SK-N-SH (cell line): Measurements from ENCODE around the gene RPS19. TPM values are rescaled to one million over a fixed set of nuclear protein-coding genes. Genes with fewer than 3 reads are reported as not detected.

Source experiments
- CTCF ChIA-PET: fragments of 300-600, 350-600 bp; formaldehyde crosslinking; extraction: SDS; loops from one replicate; lab custom pipeline; 2021; lab: Yijun Ruan, JAX
- POLR2A ChIA-PET: fragments of 350-600 bp; sonication (Branson Sonifier 250); formaldehyde crosslinking; extraction: SDS; loops from one replicate; lab custom pipeline; 2020; ENCODE audit warnings: antibody characterized with exemption, inconsistent platforms; lab: Yijun Ruan, JAX
- DNase-seq: peaks from one replicate; pipeline ENCODE4 v3.0.0; 2012
- H2AFZ ChIP-seq: fragments of 200-600 bp; sonication (generic); 2 replicates; pipeline ENCODE4 v1.8.1; 2016; ENCODE audit warnings: antibody characterized with exemption, mild to moderate bottlenecking, low read depth
- H3F3A ChIP-seq: fragments of 200-600 bp; sonication (generic); replicated peaks from 2 replicates; pipeline ENCODE3; 2016; ENCODE audit warnings: antibody characterized with exemption, mild to moderate bottlenecking; ENCODE audit not compliant: insufficient read depth
- H3K27ac ChIP-seq, 2 experiments: fragments of 200-500 bp in 1 of 2; fragments of 200-600 bp in 1 of 2; sonication (Bioruptor generic) in 1 of 2; sonication (generic), shearing (Covaris generic) in 1 of 2; 2 replicates each; pipeline versions ENCODE4 v1.5.1 to v1.6.1; 2014 to 2016; ENCODE audit warnings: low read depth in 2 of 2, inconsistent platforms in 1 of 2, low read length in 1 of 2, mild to moderate bottlenecking in 1 of 2, mixed read lengths in 1 of 2
- H3K27me3 ChIP-seq: fragments of 200-600 bp; sonication (generic), shearing (Covaris generic); 2 replicates; pipeline ENCODE4 v1.6.1; 2016; ENCODE audit warnings: mixed run types; ENCODE audit not compliant: insufficient read depth
- H3K36me3 ChIP-seq, 2 experiments: fragments of 200-500 bp in 1 of 2; fragments of 200-600 bp in 1 of 2; sonication (Bioruptor generic) in 1 of 2; sonication (generic) in 1 of 2; replicated peaks in 1 of 2; 2 replicates each; pipeline versions ENCODE3 to v1.5.1; 2014 to 2016; ENCODE audit warnings: low read length in 1 of 2, mild to moderate bottlenecking in 1 of 2; ENCODE audit not compliant: insufficient read depth in 2 of 2, control insufficient read depth in 1 of 2
- H3K4me1 ChIP-seq, 2 experiments: fragments of 200-500 bp in 1 of 2; fragments of 200-600 bp in 1 of 2; sonication (Bioruptor generic) in 1 of 2; sonication (generic), shearing (Covaris generic) in 1 of 2; 2 replicates each; pipeline versions ENCODE4 v1.5.1 to v1.6.1; 2014 to 2016; ENCODE audit warnings: low read depth in 1 of 2, low read length in 1 of 2, mixed run types in 1 of 2; ENCODE audit not compliant: insufficient read depth in 2 of 2, control insufficient read depth in 1 of 2
- H3K4me2 ChIP-seq: fragments of 200-600 bp; sonication (generic), shearing (Covaris generic); 2 replicates; pipeline ENCODE4 v1.6.1; 2017; ENCODE audit warnings: mixed run types
- H3K4me3 ChIP-seq, 2 experiments: fragments of 200-500 bp in 1 of 2; fragments of 200-600 bp in 1 of 2; sonication (Bioruptor generic) in 1 of 2; sonication (generic), shearing (Covaris generic) in 1 of 2; 2 replicates each; pipeline versions ENCODE4 v1.5.1 to v1.8.1; 2014 to 2016; ENCODE audit warnings: low read depth in 2 of 2, inconsistent platforms in 1 of 2, low read length in 1 of 2, mild to moderate bottlenecking in 1 of 2, mixed read lengths in 1 of 2, moderate library complexity in 1 of 2
- H3K79me2 ChIP-seq: fragments of 200-600 bp; sonication (generic); 2 replicates; pipeline ENCODE4 v1.8.1; 2017; ENCODE audit warnings: mild to moderate bottlenecking; ENCODE audit not compliant: insufficient read depth
- H3K9ac ChIP-seq: fragments of 200-600 bp; sonication (generic); 2 replicates; pipeline ENCODE4 v1.6.1; 2017; ENCODE audit warnings: mixed run types
- H3K9me2 ChIP-seq: fragments of 200-600 bp; sonication (generic); 2 replicates; pipeline ENCODE4 v1.6.1; 2017; ENCODE audit warnings: mixed run types
- H3K9me3 ChIP-seq: fragments of 200-600 bp; sonication (generic); 2 replicates; pipeline ENCODE4 v1.6.1; 2017; ENCODE audit warnings: mixed run types, mild to moderate bottlenecking, moderate library complexity
- H4K20me1 ChIP-seq: fragments of 200-600 bp; sonication (generic); 2 replicates; pipeline ENCODE4 v1.6.1; 2017; ENCODE audit warnings: mild to moderate bottlenecking, mixed run types; ENCODE audit not compliant: insufficient read depth
- CHD2 ChIP-seq: fragments of 150-350 bp; IDR thresholded peaks from 2 replicates; pipeline ENCODE4 v1.6.1; 2018; ENCODE audit warnings: low read length; ENCODE audit not compliant: partially characterized antibody
- ELF1 ChIP-seq: IDR thresholded peaks from 2 replicates; pipeline ENCODE4 v1.4.0; 2012
- EZH2phosphoT487 ChIP-seq: fragments of 200-600 bp; sonication (generic); IDR thresholded peaks from 2 replicates; pipeline ENCODE4 v1.6.1; 2017; ENCODE audit warnings: low read depth, mixed run types, mild to moderate bottlenecking, antibody characterized with exemption, moderate library complexity, borderline replicate concordance
- FOSL2 ChIP-seq: IDR thresholded peaks from 2 replicates; pipeline ENCODE4 v1.4.0; 2012; ENCODE audit warnings: low read depth, mild to moderate bottlenecking, moderate library complexity, borderline replicate concordance
- FOXM1 ChIP-seq: IDR thresholded peaks from 2 replicates; pipeline ENCODE4 v1.4.0; 2012; ENCODE audit warnings: low read depth, mild to moderate bottlenecking
- GABPA ChIP-seq: IDR thresholded peaks from 2 replicates; pipeline ENCODE4 v1.4.0; 2012; ENCODE audit warnings: low read depth, mild to moderate bottlenecking
- GATA2 ChIP-seq: sonication (generic); formaldehyde crosslinking; IDR thresholded peaks from 2 replicates; pipeline ENCODE4 v1.5.0; 2020; ENCODE audit warnings: mild to moderate bottlenecking, missing genetic modification reagents
- JUND ChIP-seq: IDR thresholded peaks from 2 replicates; pipeline ENCODE4 v1.4.0; 2012
- MXI1 ChIP-seq: IDR thresholded peaks from 2 replicates; pipeline ENCODE4 v1.6.1; 2012; ENCODE audit warnings: mild to moderate bottlenecking, low read depth, low read length, improper control_type of control experiment
- NRF1 ChIP-seq: IDR thresholded peaks from 2 replicates; pipeline ENCODE4 v1.6.1; 2012; ENCODE audit warnings: low read depth, mild to moderate bottlenecking, low read length
- POLR2AphosphoS5 ChIP-seq: IDR thresholded peaks from 2 replicates; pipeline ENCODE4 v1.6.1; 2012; ENCODE audit warnings: low read depth, low read length
- RFX5 ChIP-seq: IDR thresholded peaks from 2 replicates; pipeline ENCODE4 v1.6.1; 2012; ENCODE audit warnings: mild to moderate bottlenecking, improper control_type of control experiment, low read length
- TCF12 ChIP-seq: IDR thresholded peaks from 2 replicates; pipeline ENCODE4 v1.4.0; 2012
- TEAD4 ChIP-seq: IDR thresholded peaks from 2 replicates; pipeline ENCODE4 v1.4.0; 2012; ENCODE audit warnings: mild to moderate bottlenecking, borderline replicate concordance; ENCODE audit not compliant: insufficient read depth
- YY1 ChIP-seq: IDR thresholded peaks from 2 replicates; pipeline ENCODE4 v1.4.0; 2012; ENCODE audit warnings: low read depth, mild to moderate bottlenecking
- WGBS: methylation state at CpG from one replicate; pipeline ENCODE4 v1.1.6; 2017; ENCODE audit warnings: low lambda C conversion rate; 5-methylcytosine and 5-hydroxymethylcytosine counted together
- polyA plus RNA-seq, 3 experiments: library from polyadenylated mRNA; depleted of rRNA; stranded (reverse); fragments of >200 nt; gene quantifications; 2 replicates each; pipeline ENCODE4 v1.2.3, GENCODE V29; 2012
- TF ChIP-seq, protein P1 (sequence below): fragments of 150-350 bp; IDR thresholded peaks from 2 replicates; pipeline ENCODE4 v1.6.1; 2016; ENCODE audit warnings: mild to moderate bottlenecking, low read depth, low read length
- TF ChIP-seq, protein P2 (sequence below): IDR thresholded peaks from 2 replicates; pipeline ENCODE4; 2012
- TF ChIP-seq, protein P3 (sequence below): IDR thresholded peaks from 2 replicates; pipeline ENCODE4 v1.4.0; 2012; ENCODE audit warnings: low read depth
- TF ChIP-seq, protein P4 (sequence below): fragments of 200-600 bp; sonication (generic); IDR thresholded peaks from 2 replicates; pipeline ENCODE4 v1.6.1; 2017; ENCODE audit warnings: antibody characterized with exemption, mild to moderate bottlenecking, moderate library complexity

RPS19 gene
- polyA plus RNA-seq, 1 of the 3 experiments (the other 2 are of a cell fraction) = 2,819 TPM

DNA sequence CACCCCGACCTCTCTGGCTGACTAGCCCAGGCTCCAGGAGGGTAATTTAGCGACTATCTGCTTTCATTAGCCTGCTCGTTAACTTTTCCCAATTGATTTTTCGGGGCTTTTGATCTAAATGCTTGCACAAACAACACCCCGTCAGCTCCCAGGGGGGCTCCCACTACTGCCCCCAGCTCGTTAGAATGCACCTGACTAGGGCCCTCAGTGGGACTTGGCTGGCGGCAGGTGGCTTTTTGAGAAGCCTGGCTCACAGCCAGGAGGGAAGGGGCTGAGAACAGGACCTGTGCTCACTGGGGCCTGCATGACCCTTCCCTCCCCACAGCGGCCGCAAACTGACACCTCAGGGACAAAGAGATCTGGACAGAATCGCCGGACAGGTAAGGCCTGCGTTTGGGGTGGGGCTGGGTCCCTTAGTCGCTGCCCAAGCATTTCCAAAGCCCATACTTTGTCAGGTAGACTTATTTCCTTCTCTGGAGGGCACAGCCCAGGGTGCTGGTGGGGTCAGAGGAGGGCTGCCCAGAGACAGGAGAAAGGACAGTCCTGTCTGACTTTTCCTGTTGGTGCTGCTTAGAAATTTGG lies 9.4 kb downstream of the RPS19 start:
- no peak overlapping the region for H3K9ac ChIP-seq
- no peak for TF ChIP-seq FOSL2
- TF ChIP-seq EZH2phosphoT487 = no peak
- TF ChIP-seq, protein P1, sequence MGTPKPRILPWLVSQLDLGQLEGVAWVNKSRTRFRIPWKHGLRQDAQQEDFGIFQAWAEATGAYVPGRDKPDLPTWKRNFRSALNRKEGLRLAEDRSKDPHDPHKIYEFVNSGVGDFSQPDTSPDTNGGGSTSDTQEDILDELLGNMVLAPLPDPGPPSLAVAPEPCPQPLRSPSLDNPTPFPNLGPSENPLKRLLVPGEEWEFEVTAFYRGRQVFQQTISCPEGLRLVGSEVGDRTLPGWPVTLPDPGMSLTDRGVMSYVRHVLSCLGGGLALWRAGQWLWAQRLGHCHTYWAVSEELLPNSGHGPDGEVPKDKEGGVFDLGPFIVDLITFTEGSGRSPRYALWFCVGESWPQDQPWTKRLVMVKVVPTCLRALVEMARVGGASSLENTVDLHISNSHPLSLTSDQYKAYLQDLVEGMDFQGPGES = no peak
- no peak for TF ChIP-seq MXI1
- TF ChIP-seq GATA2 (CRISPR knock-in tag) = no peak
- no peak for TF ChIP-seq FOXM1
- no peak for TF ChIP-seq TCF12
- no peak for TF ChIP-seq JUND
- TF ChIP-seq NRF1 = no peak
- TF ChIP-seq, protein P2, sequence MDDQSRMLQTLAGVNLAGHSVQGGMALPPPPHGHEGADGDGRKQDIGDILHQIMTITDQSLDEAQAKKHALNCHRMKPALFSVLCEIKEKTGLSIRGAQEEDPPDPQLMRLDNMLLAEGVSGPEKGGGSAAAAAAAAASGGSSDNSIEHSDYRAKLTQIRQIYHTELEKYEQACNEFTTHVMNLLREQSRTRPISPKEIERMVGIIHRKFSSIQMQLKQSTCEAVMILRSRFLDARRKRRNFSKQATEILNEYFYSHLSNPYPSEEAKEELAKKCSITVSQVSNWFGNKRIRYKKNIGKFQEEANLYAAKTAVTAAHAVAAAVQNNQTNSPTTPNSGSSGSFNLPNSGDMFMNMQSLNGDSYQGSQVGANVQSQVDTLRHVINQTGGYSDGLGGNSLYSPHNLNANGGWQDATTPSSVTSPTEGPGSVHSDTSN = no peak
- TF ChIP-seq POLR2AphosphoS5 = no peak
- TF ChIP-seq CHD2 = no peak
- TF ChIP-seq GABPA = no peak
- TF ChIP-seq TEAD4 = no peak
- TF ChIP-seq, protein P3, sequence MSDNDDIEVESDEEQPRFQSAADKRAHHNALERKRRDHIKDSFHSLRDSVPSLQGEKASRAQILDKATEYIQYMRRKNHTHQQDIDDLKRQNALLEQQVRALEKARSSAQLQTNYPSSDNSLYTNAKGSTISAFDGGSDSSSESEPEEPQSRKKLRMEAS = no peak
- TF ChIP-seq ELF1 = no peak
- TF ChIP-seq YY1 = no peak
- no peak for TF ChIP-seq RFX5
- TF ChIP-seq, protein P4, sequence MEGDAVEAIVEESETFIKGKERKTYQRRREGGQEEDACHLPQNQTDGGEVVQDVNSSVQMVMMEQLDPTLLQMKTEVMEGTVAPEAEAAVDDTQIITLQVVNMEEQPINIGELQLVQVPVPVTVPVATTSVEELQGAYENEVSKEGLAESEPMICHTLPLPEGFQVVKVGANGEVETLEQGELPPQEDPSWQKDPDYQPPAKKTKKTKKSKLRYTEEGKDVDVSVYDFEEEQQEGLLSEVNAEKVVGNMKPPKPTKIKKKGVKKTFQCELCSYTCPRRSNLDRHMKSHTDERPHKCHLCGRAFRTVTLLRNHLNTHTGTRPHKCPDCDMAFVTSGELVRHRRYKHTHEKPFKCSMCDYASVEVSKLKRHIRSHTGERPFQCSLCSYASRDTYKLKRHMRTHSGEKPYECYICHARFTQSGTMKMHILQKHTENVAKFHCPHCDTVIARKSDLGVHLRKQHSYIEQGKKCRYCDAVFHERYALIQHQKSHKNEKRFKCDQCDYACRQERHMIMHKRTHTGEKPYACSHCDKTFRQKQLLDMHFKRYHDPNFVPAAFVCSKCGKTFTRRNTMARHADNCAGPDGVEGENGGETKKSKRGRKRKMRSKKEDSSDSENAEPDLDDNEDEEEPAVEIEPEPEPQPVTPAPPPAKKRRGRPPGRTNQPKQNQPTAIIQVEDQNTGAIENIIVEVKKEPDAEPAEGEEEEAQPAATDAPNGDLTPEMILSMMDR = no peak
- TF ChIP-seq, all 33 proteins: peak for 0
- Histone ChIP-seq H3K79me2 (peaks cover 40% of the 10 kb centered on the region), H3K9me3 (no peaks in the 10 kb centered on the region), H3K4me2 (no peak overlapping the region), H2AFZ (no peak overlapping the region), H3K4me3 (no peak overlapping the region), H3K4me1 (peaks cover 4 to 8% of the 10 kb centered on the region in 2 experiments; a peak in 2 of 4 replicates), H3K36me3 (peaks cover 55 to 64% of the 10 kb centered on the region in 2 experiments), H3K27ac (no peak overlapping the region), H4K20me1 (peaks cover 89% of the 10 kb centered on the region), H3K27me3 (no peaks in the 10 kb centered on the region), H3F3A (peaks cover 91% of the 10 kb centered on the region), H3K9me2 (no peaks in the 10 kb centered on the region)
- WGBS = 92% methylated on average over 13 of the region's 13 CpGs
- ChIA-PET POLR2A (interaction anchor here (2.3 kb wide), 1 partner anchor 9 kb away, joined by 8 read pairs; the partner anchor contains the start of gene RPS19), CTCF (interaction anchor here (1.0 to 1.4 kb wide), 3 partner anchors 34 to 88 kb away, joined by 3 to 8 read pairs (median 6); no protein-coding TSS in a partner anchor)
- DNase-seq = no peak
